H54 (cell line): Measurements from ENCODE around the gene TYMP.

Experiments used
- DNase-seq: peaks from one replicate; pipeline ENCODE4 v3.0.0; 2011; ENCODE audit warnings: low spot score, mixed read lengths; ENCODE audit not compliant: insufficient read length
- FAIRE-seq: peaks from 3 replicates; lab custom pipeline; 2011; peaks lifted over from hg19 to GRCh38; lab: Jason Lieb, UNC
- POLR2A ChIP-seq: IDR thresholded peaks from 2 replicates; pipeline ENCODE4 v1.6.1; 2011; ENCODE audit warnings: low read depth, mild to moderate bottlenecking, low read length

TYMP gene

GRCh38 chr22:50570861-50571260 is 41.0 kb upstream of the TYMP start:
- DNase-seq (no peak), FAIRE-seq (no peak)
- no peak for TF ChIP-seq POLR2A

DNA sequence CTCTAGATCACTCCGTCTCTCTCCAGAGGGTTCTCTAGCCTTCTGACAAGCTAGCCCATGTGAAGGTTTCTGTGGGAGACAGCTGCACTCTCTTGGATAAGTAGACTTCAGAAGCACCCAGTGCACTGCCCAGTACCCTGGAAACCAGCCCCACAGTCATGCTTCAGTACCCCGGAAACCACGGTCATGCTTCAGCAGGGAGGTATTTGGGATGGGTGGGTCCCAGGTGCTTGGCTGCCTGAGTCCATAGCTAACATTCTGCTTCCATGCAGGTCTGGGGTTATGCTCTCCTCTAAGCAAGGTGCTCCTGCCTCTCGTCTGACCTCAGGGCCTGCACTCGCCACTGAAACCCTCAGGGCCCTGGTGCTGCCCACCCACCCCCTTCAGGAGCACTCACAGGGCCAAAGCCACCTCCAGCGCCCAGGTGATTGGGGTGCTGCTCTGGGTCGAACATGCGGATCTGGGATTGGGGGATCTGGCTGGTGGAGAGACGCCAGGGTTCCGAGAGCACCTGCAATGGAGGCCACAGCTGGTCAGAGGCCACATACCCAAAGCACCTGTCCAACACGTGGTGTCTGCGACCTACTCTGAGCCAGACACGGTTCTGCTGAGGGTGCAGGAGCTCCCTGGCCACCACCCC is 40.2 kb upstream of the TYMP start:
- DNase-seq (no peak), FAIRE-seq (no peak)
- no peak for TF ChIP-seq POLR2A

DNA sequence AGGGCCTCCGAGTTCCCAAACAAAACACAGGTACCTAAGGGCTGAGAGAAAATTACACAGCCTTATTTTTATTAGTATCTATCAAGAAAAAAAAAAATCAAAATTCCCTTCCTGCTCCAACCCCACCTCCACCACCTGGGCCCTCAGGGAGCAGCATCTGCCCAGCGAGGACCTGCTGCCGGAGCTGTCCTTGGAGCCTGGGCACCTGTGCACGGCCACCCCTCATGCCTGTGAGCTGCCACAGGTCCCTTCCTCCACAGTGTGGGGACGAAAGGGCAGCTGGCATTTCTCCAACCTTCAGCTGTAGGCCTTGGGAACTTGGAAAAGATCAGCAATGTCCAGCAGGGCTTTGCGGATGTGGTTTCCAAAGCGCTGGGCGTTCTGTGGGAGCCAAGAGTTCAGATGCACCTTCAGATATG is 39.2 kb upstream of the TYMP start:
- no peak for DNase-seq
- FAIRE-seq, result no peak
- no peak for TF ChIP-seq POLR2A

DNA sequence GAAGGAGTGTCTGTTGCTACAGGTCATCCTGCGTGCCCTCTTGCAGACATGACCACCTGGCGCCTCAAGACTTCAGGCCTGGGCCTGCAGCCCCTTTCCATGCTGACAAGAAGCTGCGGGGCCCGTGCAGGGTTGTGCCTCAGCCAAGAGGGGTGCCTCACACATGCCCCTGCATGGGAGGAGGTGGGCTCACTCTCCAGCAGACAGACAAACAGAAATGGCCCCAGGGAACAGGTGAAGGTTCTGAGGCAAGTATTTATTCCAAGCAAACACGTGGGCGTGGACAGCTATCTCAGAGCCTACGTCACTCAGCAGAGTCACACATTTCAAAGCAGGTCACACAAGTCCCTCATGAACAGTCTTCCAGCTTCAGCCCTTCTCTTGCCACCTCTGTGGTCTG is 38.8 kb upstream of the TYMP start:
- FAIRE-seq (no peak), DNase-seq (no peak)
- no peak for TF ChIP-seq POLR2A

DNA sequence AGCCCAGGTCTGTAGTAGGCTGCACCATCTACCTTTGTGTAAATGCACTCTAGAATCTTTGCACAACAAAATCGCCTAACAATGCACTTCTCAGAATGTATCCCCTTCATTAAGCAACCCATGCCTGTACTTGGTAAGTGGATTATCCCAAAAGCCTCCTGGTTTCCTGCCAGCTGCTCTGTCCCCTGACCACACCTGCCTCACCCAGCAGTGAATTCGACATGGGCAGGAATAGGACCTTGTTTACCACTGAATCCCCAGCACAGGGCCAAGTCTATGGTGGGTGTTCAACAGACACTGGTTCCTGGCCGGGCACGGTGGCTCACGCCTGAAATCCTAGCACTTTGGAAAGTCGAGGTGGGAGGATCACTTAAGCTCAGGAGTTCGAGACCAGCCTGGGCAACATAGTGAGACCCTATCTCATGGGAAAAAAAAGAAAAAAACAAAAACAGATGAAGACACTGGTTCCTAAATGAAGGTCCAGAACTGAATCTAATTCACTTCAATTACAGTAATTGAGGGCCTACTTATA is 38.0 kb upstream of the TYMP start:
- DNase-seq (no peak), FAIRE-seq (no peak)
- TF ChIP-seq POLR2A, result no peak

DNA sequence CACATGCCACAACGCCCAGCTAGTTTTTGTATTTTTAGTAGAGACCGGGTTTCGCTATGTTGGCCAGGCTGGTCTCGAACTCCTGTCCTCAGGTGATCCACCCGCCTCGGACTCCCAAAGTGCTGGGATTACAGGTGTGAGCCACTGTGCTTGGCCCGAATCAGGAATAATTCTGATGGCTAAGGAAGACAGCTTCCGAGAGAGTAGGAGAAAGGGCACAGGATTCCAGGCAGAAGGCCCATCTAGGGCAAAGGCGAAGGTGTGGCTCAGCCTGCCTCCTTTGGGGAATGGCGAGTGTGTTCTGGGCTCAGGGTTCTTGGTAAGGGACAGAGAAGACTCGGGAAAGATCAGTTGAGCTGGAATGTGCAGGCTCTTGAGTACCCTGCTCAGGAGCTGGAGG is 34.5 kb upstream of the TYMP start:
- no peak for TF ChIP-seq POLR2A
- no peak for FAIRE-seq
- no peak for DNase-seq

- TF ChIP-seq POLR2A, result no peak
- FAIRE-seq (no peak), DNase-seq (no peak)
These were observed 33.8 kb upstream of the TYMP start for GRCh38 chr22:50563413-50564160.

DNA sequence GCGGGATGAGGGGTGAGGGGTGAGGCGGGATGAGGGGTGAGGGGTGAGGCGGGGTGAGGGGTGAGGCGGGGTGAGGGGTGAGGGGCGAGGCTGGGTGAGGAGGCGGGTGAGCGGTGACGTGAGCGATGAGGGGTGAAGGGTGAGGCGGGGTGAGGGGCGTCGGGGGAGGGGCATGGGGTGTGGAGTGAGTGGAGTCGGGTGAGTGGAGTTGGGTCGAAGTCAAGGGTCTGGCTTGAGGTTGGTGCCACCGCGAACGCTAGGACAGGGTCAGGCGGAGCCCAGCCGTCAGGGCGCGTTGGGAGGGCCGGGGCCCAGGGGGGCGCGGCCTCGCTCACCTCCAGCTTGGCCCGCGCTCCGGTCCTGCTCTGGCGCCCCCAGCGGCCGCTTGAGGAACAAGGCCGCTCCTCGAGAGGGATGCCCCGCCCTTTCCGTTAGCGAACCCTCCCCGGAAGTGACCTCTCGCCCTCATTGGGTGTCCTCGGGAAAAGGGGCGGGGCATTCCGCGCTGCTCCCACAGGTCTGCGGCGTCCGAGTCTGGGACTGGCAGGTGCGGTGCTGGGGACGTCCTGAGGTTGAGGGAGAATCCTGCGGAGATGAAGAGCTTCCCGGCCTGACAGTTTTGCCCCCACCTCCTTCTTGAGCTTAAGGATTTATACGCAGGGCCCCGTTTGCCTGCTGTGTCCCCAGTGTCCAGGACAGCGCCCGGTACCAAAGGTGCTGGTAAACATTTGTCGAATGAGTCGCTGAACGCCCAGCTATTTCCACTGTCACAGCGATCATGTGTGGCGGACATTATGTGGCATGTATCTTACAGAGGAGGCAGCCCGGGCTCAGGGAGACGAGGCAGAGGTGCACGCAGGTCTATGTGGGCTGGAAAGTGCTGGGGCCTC is 33.0 kb upstream of the TYMP start, which contains the start of gene SYCE3:
Gene SYCE3, minus strand, starts transcription at position 397 of the 890 bp plus-strand sequence. CDS start 6,514 bp downstream, outside the sequence.
- DNase-seq (peak; percentile 70), FAIRE-seq (peak; percentile 15)
- peak; percentile 19; the same call in 1 of the 2 replicates for TF ChIP-seq POLR2A

DNA sequence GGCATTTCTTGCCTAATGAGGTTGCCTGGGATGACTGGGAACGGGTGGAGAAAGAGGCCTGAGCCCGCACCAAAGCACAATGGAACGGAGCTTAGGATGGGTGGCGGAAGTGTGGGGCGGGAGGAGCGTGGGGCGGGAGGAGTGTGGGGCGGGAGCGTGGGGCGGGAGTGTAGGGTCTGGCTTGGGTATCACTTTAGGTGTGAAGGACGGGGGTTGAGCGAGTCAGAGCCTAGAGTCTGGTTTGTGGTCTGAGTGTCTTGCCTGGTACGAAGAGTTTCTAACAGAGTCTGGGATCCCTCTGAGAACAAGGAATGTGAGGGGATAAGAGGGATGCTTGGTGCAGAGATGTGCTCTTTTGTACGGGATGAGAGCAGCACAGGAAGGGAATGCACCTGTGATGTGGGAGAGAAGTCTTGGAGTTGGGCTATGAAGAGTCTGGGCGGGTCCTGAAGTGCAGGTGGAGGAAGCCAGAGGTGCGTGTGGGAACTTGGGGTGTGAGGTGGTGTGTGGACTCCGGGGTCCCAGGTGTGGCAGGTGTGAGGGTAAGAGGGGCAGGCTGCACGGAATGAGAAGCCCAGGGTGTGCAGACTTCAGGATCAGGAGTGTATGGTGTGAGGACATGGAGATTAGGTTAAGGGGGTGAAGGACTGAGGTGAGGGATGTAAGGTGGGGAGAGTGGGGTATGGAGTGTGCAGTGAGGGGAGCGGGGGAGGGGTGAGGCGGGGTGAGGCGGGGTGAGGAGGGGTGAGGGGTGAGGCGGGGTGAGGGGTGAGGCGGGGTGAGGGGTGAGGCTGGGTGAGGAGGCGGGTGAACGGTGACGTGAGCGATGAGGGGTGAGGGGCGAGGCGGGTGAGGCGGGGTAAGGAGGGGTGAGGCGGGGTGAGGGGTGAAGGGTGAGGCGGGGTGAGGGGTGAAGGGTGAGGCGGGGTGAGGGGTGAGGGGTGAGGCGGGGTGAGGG is 31.9 kb upstream of the TYMP start:
- DNase-seq (no peak), FAIRE-seq (no peak)
- TF ChIP-seq POLR2A, result no peak

GRCh38 chr22:50560034-50560433 is 30.2 kb upstream of the TYMP start:
- no peak for DNase-seq

GRCh38 chr22:50556703-50557102 is 26.9 kb upstream of the TYMP start:
- no peak for FAIRE-seq
- DNase-seq, result no peak
- TF ChIP-seq POLR2A, result no peak

More at GRCh38 chr22:50560034-50560433, 30.2 kb upstream of the TYMP start:
- no peak for FAIRE-seq
- TF ChIP-seq POLR2A, result no peak

GRCh38 chr22:50553310-50553709 is 23.5 kb upstream of the TYMP start:
- no peak for TF ChIP-seq POLR2A
- no peak for DNase-seq
- no peak for FAIRE-seq
